Right lobe of liver (tissue), 6 donors: ENCODE data around the gene ENDOU. TPM values are rescaled to one million over a fixed set of nuclear protein-coding genes. Genes with fewer than 3 reads are reported as not detected.

Source experiments
- ATAC-seq, 4 donors: fragments of 200-7000 bp; cut with Tn5 transposase; one replicate each; pipeline ENCODE4 v1.9.1; 2020; ENCODE audit warnings: mild to moderate bottlenecking in 4 of 4, moderate library complexity in 4 of 4
- DNase-seq, 3 donors: peaks; one replicate each; pipeline ENCODE4 v3.0.0-alpha.2; 2020
- H3K27ac ChIP-seq, 3 donors: fragments of 200-600 bp; one replicate each; pipeline ENCODE4 v1.8.0; 2022
- H3K27me3 ChIP-seq, 2 donors: fragments of 200-600 bp; one replicate each; pipeline ENCODE4 v1.8.0; 2022
- H3K36me3 ChIP-seq, 4 donors: fragments of 200-600 bp; sonication (generic) in 1 of 4; one replicate each; pipeline versions ENCODE4 v1.5.1 to v1.8.0; 2017 to 2022; ENCODE audit warnings: control low read depth in 1 of 4
- H3K4me1 ChIP-seq, 4 donors: fragments of 200-600 bp; sonication (generic) in 1 of 4; one replicate each; pipeline versions ENCODE4 v1.5.1 to v1.8.0; 2017 to 2022; ENCODE audit warnings: control low read depth in 1 of 4
- H3K4me3 ChIP-seq, 3 donors: fragments of 200-600 bp; one replicate each; pipeline ENCODE4 v1.8.0; 2022
- H3K9me3 ChIP-seq, 4 donors: fragments of 200-600 bp; sonication (generic) in 1 of 4; one replicate each; pipeline versions ENCODE4 v1.5.1 to v1.8.0; 2017 to 2022; ENCODE audit warnings: control low read depth in 1 of 4
- POLR2A ChIP-seq: fragments of 450-650 bp; IDR thresholded peaks from one replicate; pipeline ENCODE4 v1.6.1; 2017; ENCODE audit warnings: antibody characterized with exemption, mild to moderate bottlenecking
- WGBS: methylation state at CpG from one replicate; pipeline ENCODE4 v1.1.6; 2018; ENCODE audit warnings: low coverage, low lambda C conversion rate; ENCODE audit not compliant: insufficient coverage; ENCODE audit errors: missing lambda C conversion rate; 5-methylcytosine and 5-hydroxymethylcytosine counted together
- intact Hi-C, 2 donors: fragments of 100-400 bp; cut with DNase I; formaldehyde crosslinking; loops; one replicate each; pipeline versions ENCODE4 v1.11.2 to v1.14.1; 2022
- total RNA-seq, 6 experiments: library from RNA; depleted of rRNA in 2 of 6; stranded (reverse); fragments of >200 nt in 2 of 6; fragmentation: NEBNext Ultra II Directional in 3 of 6; extraction: Animal tissue kit (Norgen Biotek cat#: 25700) in 3 of 6; gene quantifications; one replicate each; pipeline versions ENCODE4 v1.1.0 to v1.2.4, GENCODE V29; 2016 to 2023
- TF ChIP-seq, protein P1 (sequence below), 4 donors: fragments of 200-600 bp in 3 of 4; fragments of 450-650 bp in 1 of 4; IDR thresholded peaks; one replicate each; pipeline versions ENCODE4 v1.5.1 to v1.8.0; 2016 to 2022; ENCODE audit warnings: antibody characterized with exemption in 4 of 4, mild to moderate bottlenecking in 2 of 4
- donor health status: DM: no; HTN: yes; CAD: no.
- donor health status: DM: no; HTN: no; CAD: no.
- donor health status: DM: no; HTN: no; CAD: no.
- donor health status: DM: no; HTN: yes; CAD: no.
- donor health status: DM: no; HTN: yes; CAD: no.

The ENDOU gene
- total RNA-seq, 6 experiments from 2014 or later, result not detected

GRCh38 chr12:47707355-47707754, 17.9 kb downstream of the ENDOU start:
- Histone ChIP-seq H3K36me3 (no peaks in the 10 kb centered on the region), H3K27ac (no peak overlapping the region), H3K9me3 (no peaks in the 10 kb centered on the region), H3K4me3 (no peak overlapping the region), H3K4me1 (peaks cover 0 to 7% (median 3%) of the 10 kb centered on the region in 4 donors), H3K27me3 (no peaks in the 10 kb centered on the region)
- no peak for TF ChIP-seq POLR2A
- TF ChIP-seq, protein P1, sequence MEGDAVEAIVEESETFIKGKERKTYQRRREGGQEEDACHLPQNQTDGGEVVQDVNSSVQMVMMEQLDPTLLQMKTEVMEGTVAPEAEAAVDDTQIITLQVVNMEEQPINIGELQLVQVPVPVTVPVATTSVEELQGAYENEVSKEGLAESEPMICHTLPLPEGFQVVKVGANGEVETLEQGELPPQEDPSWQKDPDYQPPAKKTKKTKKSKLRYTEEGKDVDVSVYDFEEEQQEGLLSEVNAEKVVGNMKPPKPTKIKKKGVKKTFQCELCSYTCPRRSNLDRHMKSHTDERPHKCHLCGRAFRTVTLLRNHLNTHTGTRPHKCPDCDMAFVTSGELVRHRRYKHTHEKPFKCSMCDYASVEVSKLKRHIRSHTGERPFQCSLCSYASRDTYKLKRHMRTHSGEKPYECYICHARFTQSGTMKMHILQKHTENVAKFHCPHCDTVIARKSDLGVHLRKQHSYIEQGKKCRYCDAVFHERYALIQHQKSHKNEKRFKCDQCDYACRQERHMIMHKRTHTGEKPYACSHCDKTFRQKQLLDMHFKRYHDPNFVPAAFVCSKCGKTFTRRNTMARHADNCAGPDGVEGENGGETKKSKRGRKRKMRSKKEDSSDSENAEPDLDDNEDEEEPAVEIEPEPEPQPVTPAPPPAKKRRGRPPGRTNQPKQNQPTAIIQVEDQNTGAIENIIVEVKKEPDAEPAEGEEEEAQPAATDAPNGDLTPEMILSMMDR (IDR thresholded peaks at IDR 0.05), result no peak
- intact Hi-C loops, result no loop called here
- DNase-seq (no peak), ATAC-seq (no peak)

DNA sequence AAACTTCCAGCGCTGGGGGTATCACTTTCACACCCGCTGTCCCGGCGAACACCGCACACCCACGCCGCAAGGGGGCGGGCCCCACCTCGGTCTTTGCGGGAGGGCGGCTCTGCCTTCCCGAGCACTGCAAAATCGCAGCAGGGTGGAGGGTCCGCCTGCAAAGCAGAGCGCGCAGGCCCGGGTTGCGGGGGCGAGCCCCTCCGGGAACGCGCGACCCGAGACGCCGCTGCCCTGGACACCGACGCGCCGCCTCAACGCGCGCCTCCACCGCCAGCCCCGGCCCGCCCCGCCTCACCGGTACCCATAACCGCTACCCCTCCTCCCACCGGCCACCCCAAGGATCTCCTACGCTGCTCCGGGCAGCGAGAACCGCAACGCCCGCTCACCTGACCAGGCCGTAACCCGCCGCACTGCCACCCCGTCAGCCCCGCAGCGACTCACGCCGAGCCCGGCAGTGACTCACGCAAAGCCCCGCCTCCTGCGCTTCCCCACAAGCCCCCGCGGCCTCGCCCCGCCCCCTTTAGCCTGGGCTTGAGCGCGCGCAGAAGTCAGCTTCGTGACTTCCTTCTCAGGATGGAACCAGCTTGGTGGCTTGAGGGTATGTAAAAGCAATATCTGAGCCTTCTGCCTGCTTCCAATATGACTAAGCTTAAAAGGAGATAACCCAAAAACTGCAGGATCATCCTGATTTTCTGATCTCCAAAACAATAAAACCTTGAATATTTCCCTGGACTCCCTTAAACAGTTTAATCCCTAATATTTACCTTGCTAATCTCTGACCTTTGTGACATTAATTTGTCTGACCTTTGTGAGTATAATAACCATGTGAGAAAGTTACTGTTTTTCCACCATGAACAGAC, 19.5 kb downstream of the ENDOU start, which contains the start of gene RPAP3:
Gene RPAP3 (minus strand): TSS at position 465 of the 860 bp plus-strand sequence. CDS start 3,190 bp downstream, outside the sequence.
- Histone ChIP-seq H3K27ac (peak within 1 kb of the TSS; percentile 73 to 83 (median 76)), H3K9me3 (no peaks in the 10 kb centered on the region), H3K4me1 (peaks cover 0 to 7% (median 3%) of the 10 kb centered on the region in 4 donors), H3K36me3 (peaks cover 0 to 6% (median 1%) of the 10 kb centered on the region in 4 donors), H3K27me3 (no peaks in the 10 kb centered on the region), H3K4me3 (peak within 1 kb of the TSS; percentile 86 to 93 (median 92))
- 0% methylated on average over 13 of the region's 66 CpGs for WGBS
- intact Hi-C loops, result no loop called here
- peak; percentile 75 for TF ChIP-seq POLR2A
- TF ChIP-seq, protein P1 (IDR thresholded peaks at IDR 0.05), result peak; percentile 59 to 69 (median 67)
- ATAC-seq, result peak; percentile 96 to 98 (median 98)
- peak; percentile 97 to 99 (median 97) for DNase-seq

- no peak for ATAC-seq
Observed at GRCh38 chr12:47705229-47705565, 20.1 kb downstream of the ENDOU start.

DNA sequence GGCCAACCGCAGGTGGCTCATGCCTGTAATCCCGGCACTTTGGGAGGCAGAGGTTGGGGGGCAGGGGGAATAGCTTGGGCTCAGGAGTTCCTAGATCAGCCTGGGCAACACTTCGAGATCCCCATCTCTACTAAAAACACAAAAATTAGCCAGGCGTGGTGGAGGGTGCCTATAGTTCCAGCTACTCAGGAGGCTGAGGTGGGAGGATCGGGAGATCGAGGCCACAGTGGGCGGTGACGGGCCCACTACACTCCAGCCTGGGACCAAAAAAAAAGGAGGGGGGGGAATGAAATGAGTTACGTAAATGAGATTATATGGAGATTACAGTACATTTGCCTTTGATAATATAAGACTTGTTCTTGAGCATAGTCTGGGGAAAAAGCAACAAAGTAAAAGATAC, 20.6 kb downstream of the ENDOU start:
- intact Hi-C loops, result no loop called here
- no peak for TF ChIP-seq POLR2A
- TF ChIP-seq, protein P1 (IDR thresholded peaks at IDR 0.05), result no peak
- no peaks in the 10 kb centered on the region for H3K9me3 ChIP-seq
- no peaks in the 10 kb centered on the region for H3K27me3 ChIP-seq
- ATAC-seq, result no peak
- no peak overlapping the region for H3K4me3 ChIP-seq
- WGBS, result 83% methylated on average over 9 of the region's 9 CpGs
- H3K27ac ChIP-seq, result no peak overlapping the region
- H3K4me1 ChIP-seq, result peaks cover 0 to 7% (median 3%) of the 10 kb centered on the region in 4 donors
- no peak for DNase-seq
- H3K36me3 ChIP-seq, result peaks cover 0 to 9% (median 3%) of the 10 kb centered on the region in 4 donors

More at GRCh38 chr12:47705229-47705565, 20.1 kb downstream of the ENDOU start:
- Histone ChIP-seq H3K4me1 (peaks cover 0 to 7% (median 3%) of the 10 kb centered on the region in 4 donors), H3K27ac (peak overlapping the region in 2 of 3 donors; percentile 76 to 83), H3K27me3 (no peaks in the 10 kb centered on the region), H3K9me3 (no peaks in the 10 kb centered on the region), H3K4me3 (peak overlapping the region; percentile 86 to 93 (median 92)), H3K36me3 (peaks cover 0 to 9% (median 3%) of the 10 kb centered on the region in 4 donors)
- intact Hi-C loops, result no loop called here
- no peak for TF ChIP-seq POLR2A
- TF ChIP-seq, protein P1 (IDR thresholded peaks at IDR 0.05), result no peak
- no peak for DNase-seq
- 1% methylated on average over 5 of the region's 9 CpGs for WGBS
